ENCODE measurements around the gene GBGT1. TPM values are rescaled to one million over a fixed set of nuclear protein-coding genes. Genes with fewer than 3 reads are reported as not detected.

Gene GBGT1
- total RNA-seq, 1 experiment from 2014 or later, result 0.14 TPM

- BruUV-seq (replicated peaks), result no TSS peak
- Mint-ChIP-seq H3K36me3 (ENCODE audit: insufficient read depth, unreplicated experiment) (peaks cover 7% of the 10 kb centered on the region), H3K27me3 (ENCODE audit: insufficient read depth, unreplicated experiment) (peaks cover 4% of the 10 kb centered on the region), H3K4me1 (ENCODE audit: low read depth, unreplicated experiment) (peaks cover 5% of the 10 kb centered on the region), H3K27ac (ENCODE audit: unreplicated experiment) (no peak overlapping the region), H3K9me3 (ENCODE audit: unreplicated experiment) (no peaks in the 10 kb centered on the region), H3K4me3 (ENCODE audit: unreplicated experiment) (no peak overlapping the region)
- CTCF ChIA-PET, result no interaction called here
- Histone ChIP-seq H3K27me3 (replicated peaks; ENCODE audit: control insufficient read depth, insufficient read depth, low read length) (no peaks in the 10 kb centered on the region), H3K4me1 (no peaks in the 10 kb centered on the region), H3K9me3 (no peaks in the 10 kb centered on the region), H3K4me3 (ENCODE audit: low read depth, low read length) (no peak overlapping the region), H3K36me3 (ENCODE audit: control insufficient read depth, insufficient read depth, low read length) (no peaks in the 10 kb centered on the region)
- POLR2A ChIA-PET, result no interaction called here
- TF ChIP-seq, protein P1, sequence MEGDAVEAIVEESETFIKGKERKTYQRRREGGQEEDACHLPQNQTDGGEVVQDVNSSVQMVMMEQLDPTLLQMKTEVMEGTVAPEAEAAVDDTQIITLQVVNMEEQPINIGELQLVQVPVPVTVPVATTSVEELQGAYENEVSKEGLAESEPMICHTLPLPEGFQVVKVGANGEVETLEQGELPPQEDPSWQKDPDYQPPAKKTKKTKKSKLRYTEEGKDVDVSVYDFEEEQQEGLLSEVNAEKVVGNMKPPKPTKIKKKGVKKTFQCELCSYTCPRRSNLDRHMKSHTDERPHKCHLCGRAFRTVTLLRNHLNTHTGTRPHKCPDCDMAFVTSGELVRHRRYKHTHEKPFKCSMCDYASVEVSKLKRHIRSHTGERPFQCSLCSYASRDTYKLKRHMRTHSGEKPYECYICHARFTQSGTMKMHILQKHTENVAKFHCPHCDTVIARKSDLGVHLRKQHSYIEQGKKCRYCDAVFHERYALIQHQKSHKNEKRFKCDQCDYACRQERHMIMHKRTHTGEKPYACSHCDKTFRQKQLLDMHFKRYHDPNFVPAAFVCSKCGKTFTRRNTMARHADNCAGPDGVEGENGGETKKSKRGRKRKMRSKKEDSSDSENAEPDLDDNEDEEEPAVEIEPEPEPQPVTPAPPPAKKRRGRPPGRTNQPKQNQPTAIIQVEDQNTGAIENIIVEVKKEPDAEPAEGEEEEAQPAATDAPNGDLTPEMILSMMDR (IDR thresholded peaks at IDR 0.05; ENCODE audit: insufficient read depth in 1 of 2, low read depth in 1 of 2, low read length in 1 of 2, severe bottlenecking in 1 of 2, unreplicated experiment in 1 of 2), result no peak
- intact Hi-C loops (cut with micrococcal nuclease; ENCODE audit: unreplicated experiment), result no loop called here
- DNase-seq, result no peak
Observed at GRCh38 chr9:133155156-133155555, 8.6 kb downstream of the GBGT1 start.

DNA sequence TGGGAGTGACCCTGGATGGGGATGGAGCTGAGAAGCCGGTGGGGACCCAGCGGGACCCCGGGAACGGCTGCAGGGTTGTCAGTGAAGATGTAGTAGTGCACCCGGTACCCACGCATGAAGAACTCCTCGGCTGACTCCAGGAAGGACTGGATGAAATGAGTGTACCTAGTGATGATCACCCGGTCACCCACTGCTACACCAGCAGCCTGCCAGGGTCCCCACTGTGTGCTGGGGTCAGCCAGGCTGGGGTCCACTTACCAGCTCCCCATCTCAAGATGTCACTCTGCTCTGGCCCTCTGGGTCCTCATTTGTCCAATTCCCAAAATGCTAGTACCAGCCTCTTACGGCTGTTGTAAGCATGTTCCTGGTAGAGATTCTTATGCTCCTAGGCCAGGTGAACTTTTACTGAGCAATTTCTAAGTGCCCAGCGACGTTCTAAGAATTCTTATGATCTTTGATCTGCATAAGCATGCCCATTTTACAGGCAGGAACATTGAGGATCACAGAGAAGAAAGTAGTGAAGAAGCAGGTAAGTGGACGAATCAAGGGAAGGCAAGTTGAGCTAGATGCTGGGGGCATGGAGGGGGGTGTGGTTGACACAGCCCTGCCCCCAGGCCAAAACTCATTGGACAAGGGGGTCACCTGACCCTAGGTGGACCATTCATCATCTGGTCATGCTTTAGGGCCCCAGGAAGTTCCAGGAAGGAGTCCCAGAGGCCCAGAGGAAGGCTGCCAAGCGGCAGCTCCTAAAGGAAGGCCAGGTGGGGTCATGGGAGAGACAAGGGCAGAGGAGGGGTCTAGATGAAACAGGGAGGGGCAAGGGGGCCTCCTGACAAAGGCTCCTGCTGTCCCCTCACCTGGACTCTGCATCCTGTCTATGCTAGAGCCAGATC lies 9.4 kb downstream of the GBGT1 start:
- Mint-ChIP-seq H3K27me3 (ENCODE audit: insufficient read depth, unreplicated experiment) (no peaks in the 10 kb centered on the region), H3K27ac (ENCODE audit: unreplicated experiment) (no peak overlapping the region), H3K4me1 (ENCODE audit: low read depth, unreplicated experiment) (peaks cover under 1% of the 10 kb centered on the region), H3K4me3 (ENCODE audit: unreplicated experiment) (no peak overlapping the region), H3K9me3 (ENCODE audit: unreplicated experiment) (no peaks in the 10 kb centered on the region), H3K36me3 (ENCODE audit: insufficient read depth, unreplicated experiment) (peaks cover 12% of the 10 kb centered on the region)
- ChIA-PET POLR2A (no interaction called here), CTCF (no interaction called here)
- H3K27me3 ChIP-seq (replicated peaks; ENCODE audit: control insufficient read depth, insufficient read depth, low read length), result no peaks in the 10 kb centered on the region
- intact Hi-C loops (cut with micrococcal nuclease; ENCODE audit: unreplicated experiment), result no loop called here
- DNase-seq, result no peak
- no TSS peak for BruUV-seq (replicated peaks)
- H3K4me1 ChIP-seq, result no peaks in the 10 kb centered on the region
- TF ChIP-seq, protein P1 (IDR thresholded peaks at IDR 0.05; ENCODE audit: insufficient read depth in 1 of 2, low read depth in 1 of 2, low read length in 1 of 2, severe bottlenecking in 1 of 2, unreplicated experiment in 1 of 2), result no peak
- no peaks in the 10 kb centered on the region for H3K9me3 ChIP-seq
- no peaks in the 10 kb centered on the region for H3K36me3 ChIP-seq (ENCODE audit: control insufficient read depth, insufficient read depth, low read length)
- H3K4me3 ChIP-seq (ENCODE audit: low read depth, low read length), result no peak overlapping the region

DNA sequence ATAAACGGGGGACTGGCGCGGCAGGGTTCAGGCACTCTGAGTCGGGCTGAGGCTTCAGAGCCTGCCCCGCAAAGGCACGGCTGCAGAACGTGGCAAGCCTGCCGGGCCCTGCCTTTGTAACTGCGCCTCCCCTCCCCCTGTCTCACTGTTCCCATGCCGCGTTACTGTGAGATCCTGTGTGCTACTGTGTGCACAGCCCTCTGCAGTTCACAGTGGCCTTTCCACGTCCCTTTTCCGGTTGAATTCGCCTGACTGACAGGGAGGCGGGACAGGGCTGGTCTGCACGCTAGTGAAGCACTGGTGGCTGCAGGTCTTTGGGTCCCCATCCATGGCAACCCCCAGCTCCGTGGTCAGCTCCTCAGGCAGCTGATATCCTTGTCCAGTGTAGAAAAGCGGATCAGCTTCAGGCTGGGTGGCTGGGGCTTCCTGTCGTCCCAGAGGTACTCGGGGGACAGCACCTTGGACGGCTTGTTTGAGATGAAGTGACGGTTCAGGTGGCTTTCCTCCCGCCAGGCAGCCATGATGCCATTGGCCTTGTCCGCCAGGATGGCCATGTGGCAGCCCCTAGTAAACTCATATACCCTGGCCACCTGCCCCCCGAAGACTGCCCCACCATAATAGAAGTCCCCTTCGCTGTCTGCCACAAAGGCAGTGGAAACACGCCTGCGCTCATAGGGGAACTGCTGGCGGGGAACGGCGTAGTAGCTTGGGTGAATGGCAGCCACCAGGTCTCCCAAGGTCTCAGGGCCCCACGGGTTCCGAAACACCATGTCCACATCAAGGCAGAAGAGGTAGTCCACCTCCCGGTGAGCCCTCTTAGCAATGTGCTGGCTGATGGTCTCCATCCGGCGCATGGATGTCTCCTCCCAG lies 10.3 kb downstream of the GBGT1 start:
- Histone ChIP-seq H3K27me3 (replicated peaks; ENCODE audit: control insufficient read depth, insufficient read depth, low read length) (no peaks in the 10 kb centered on the region), H3K4me1 (no peaks in the 10 kb centered on the region), H3K4me3 (ENCODE audit: low read depth, low read length) (no peak overlapping the region), H3K36me3 (ENCODE audit: control insufficient read depth, insufficient read depth, low read length) (no peaks in the 10 kb centered on the region), H3K9me3 (no peaks in the 10 kb centered on the region)
- DNase-seq, result no peak
- H3K4me1 Mint-ChIP-seq (ENCODE audit: low read depth, unreplicated experiment), result no peaks in the 10 kb centered on the region
- ChIA-PET CTCF (no interaction called here), POLR2A (no interaction called here)
- no peaks in the 10 kb centered on the region for H3K27me3 Mint-ChIP-seq (ENCODE audit: insufficient read depth, unreplicated experiment)
- BruUV-seq (replicated peaks), result no TSS peak
- intact Hi-C loops (cut with micrococcal nuclease; ENCODE audit: unreplicated experiment), result no loop called here
- no peak overlapping the region for H3K27ac Mint-ChIP-seq (ENCODE audit: unreplicated experiment)
- H3K9me3 Mint-ChIP-seq (ENCODE audit: unreplicated experiment), result no peaks in the 10 kb centered on the region
- no peak overlapping the region for H3K4me3 Mint-ChIP-seq (ENCODE audit: unreplicated experiment)
- TF ChIP-seq, protein P1 (IDR thresholded peaks at IDR 0.05; ENCODE audit: insufficient read depth in 1 of 2, low read depth in 1 of 2, low read length in 1 of 2, severe bottlenecking in 1 of 2, unreplicated experiment in 1 of 2), result no peak
- peaks cover 12% of the 10 kb centered on the region for H3K36me3 Mint-ChIP-seq (ENCODE audit: insufficient read depth, unreplicated experiment)
